ENCODE measurements around the gene ZNF367. TPM values are rescaled to one million over a fixed set of nuclear protein-coding genes. Genes with fewer than 3 reads are reported as not detected.

Gene ZNF367
- total and polyA plus RNA-seq, 2 donors (not counting 1 experiment from before 2014, with no cell fraction given), result 1.3 to 2.2 TPM

GRCh38 chr9:96343515-96344360, 74.4 kb downstream of the ZNF367 start:
- H2AFZ ChIP-seq (ENCODE audit: insufficient read depth, low read depth, low read length, poor library complexity, severe bottlenecking), result no peak overlapping the region
- no peaks in the 10 kb centered on the region for H3K9me3 Mint-ChIP-seq (ENCODE audit: insufficient read depth)
- no peaks in the 10 kb centered on the region for H3K4me1 Mint-ChIP-seq
- intact Hi-C loops (cut with micrococcal nuclease), result no loop called here
- no peak overlapping the region for H3K27ac Mint-ChIP-seq
- ATAC-seq (ENCODE audit: low read depth) (no peak), DNase-seq (no peak)
- peaks cover 0 to 6% (median 2%) of the 10 kb centered on the region in 3 donors for H3K9me3 ChIP-seq (ENCODE audit: control extremely low read depth in 1 of 3, control insufficient read depth in 2 of 3, insufficient read depth in 1 of 3, low read length in 2 of 3)
- no peak overlapping the region for H3K4me3 ChIP-seq (ENCODE audit: control extremely low read depth in 1 of 5, extremely low read depth in 1 of 5, insufficient read depth in 1 of 5, low read depth in 2 of 5, low read length in 4 of 5)
- H3K4me3 Mint-ChIP-seq, result no peak overlapping the region
- POLR2A ChIA-PET, result no interaction called here
- H3K36me3 ChIP-seq (replicated peaks in 1 of 2; ENCODE audit: control extremely low read depth in 1 of 2, control insufficient read depth in 1 of 2, extremely low read depth in 1 of 2, insufficient read depth in 2 of 2, low read length in 1 of 2), result no peaks in the 10 kb centered on the region
- H3K27me3 ChIP-seq (replicated peaks in 1 of 4; ENCODE audit: control extremely low read depth in 1 of 4, control insufficient read depth in 3 of 4, insufficient read depth in 4 of 4, low read length in 3 of 4), result peaks cover 0 to 2% (median 0%) of the 10 kb centered on the region in 4 experiments
- H3K4me2 ChIP-seq (replicated peaks; ENCODE audit: low read depth, low read length, poor library complexity, severe bottlenecking), result no peak overlapping the region
- no peaks in the 10 kb centered on the region for H4K20me1 ChIP-seq (ENCODE audit: control insufficient read depth, insufficient read depth, low read length, poor library complexity, severe bottlenecking)
- no peaks in the 10 kb centered on the region for H3K79me2 ChIP-seq (ENCODE audit: control insufficient read depth, insufficient read depth, low read length)
- no peaks in the 10 kb centered on the region for H3K4me1 ChIP-seq (ENCODE audit: control insufficient read depth in 2 of 2, insufficient read depth in 2 of 2, low read length in 2 of 2)
- no peaks in the 10 kb centered on the region for H3K27me3 Mint-ChIP-seq
- no peak for TF ChIP-seq CTCF (IDR thresholded peaks at IDR 0.05)
- TF ChIP-seq EZH2 (IDR thresholded peaks at IDR 0.05; ENCODE audit: borderline replicate concordance, insufficient read depth, low read depth, low read length, poor library complexity, severe bottlenecking), result no peak
- WGBS (ENCODE audit: insufficient coverage), result 100% methylated on average over 1 of the region's 5 CpGs
- H3K9ac ChIP-seq (ENCODE audit: low read length), result no peak overlapping the region
- H3K27ac ChIP-seq (ENCODE audit: low read length in 2 of 2), result no peak overlapping the region
- CTCF ChIA-PET, result interaction anchor here (1.3 to 1.8 kb wide), 2 partner anchors 16 to 26 kb away, joined by 3 to 6 read pairs; no protein-coding TSS in a partner anchor

GRCh38 chr9:96342571-96343245, 75.5 kb downstream of the ZNF367 start:
- intact Hi-C loops (cut with micrococcal nuclease), result no loop called here
- Histone ChIP-seq H3K4me2 (replicated peaks; ENCODE audit: low read depth, low read length, poor library complexity, severe bottlenecking) (no peak overlapping the region), H3K36me3 (replicated peaks in 1 of 2; ENCODE audit: control extremely low read depth in 1 of 2, control insufficient read depth in 1 of 2, extremely low read depth in 1 of 2, insufficient read depth in 2 of 2, low read length in 1 of 2) (no peaks in the 10 kb centered on the region), H2AFZ (ENCODE audit: insufficient read depth, low read depth, low read length, poor library complexity, severe bottlenecking) (no peak overlapping the region), H3K27me3 (replicated peaks in 1 of 4; ENCODE audit: control extremely low read depth in 1 of 4, control insufficient read depth in 3 of 4, insufficient read depth in 4 of 4, low read length in 3 of 4) (no peaks in the 10 kb centered on the region), H3K4me3 (ENCODE audit: control extremely low read depth in 1 of 5, extremely low read depth in 1 of 5, insufficient read depth in 1 of 5, low read depth in 2 of 5, low read length in 4 of 5) (no peak overlapping the region), H3K79me2 (ENCODE audit: control insufficient read depth, insufficient read depth, low read length) (no peaks in the 10 kb centered on the region), H3K9ac (ENCODE audit: low read length) (no peak overlapping the region), H3K9me3 (ENCODE audit: control extremely low read depth in 1 of 3, control insufficient read depth in 2 of 3, insufficient read depth in 1 of 3, low read length in 2 of 3) (no peaks in the 10 kb centered on the region), H3K27ac (ENCODE audit: low read length in 2 of 2) (no peak overlapping the region), H3K4me1 (ENCODE audit: control insufficient read depth in 2 of 2, insufficient read depth in 2 of 2, low read length in 2 of 2) (no peaks in the 10 kb centered on the region), H4K20me1 (ENCODE audit: control insufficient read depth, insufficient read depth, low read length, poor library complexity, severe bottlenecking) (no peaks in the 10 kb centered on the region)
- no peak overlapping the region for H3K4me3 Mint-ChIP-seq
- no peak for ATAC-seq (ENCODE audit: low read depth)
- DNase-seq, result no peak
- ChIA-PET POLR2A (no interaction called here), CTCF (no interaction called here)
- whole genome bisulfite sequencing (ENCODE audit: insufficient coverage), result 91% methylated on average over 15 of the region's 20 CpGs
- H3K27me3 Mint-ChIP-seq, result no peaks in the 10 kb centered on the region
- H3K27ac Mint-ChIP-seq, result no peak overlapping the region
- no peak for TF ChIP-seq CTCF (IDR thresholded peaks at IDR 0.05)
- no peak for TF ChIP-seq EZH2 (IDR thresholded peaks at IDR 0.05; ENCODE audit: borderline replicate concordance, insufficient read depth, low read depth, low read length, poor library complexity, severe bottlenecking)
- H3K9me3 Mint-ChIP-seq (ENCODE audit: insufficient read depth), result no peaks in the 10 kb centered on the region
- H3K4me1 Mint-ChIP-seq, result no peaks in the 10 kb centered on the region

Measured in B cell (primary cell).